RWPE2 (cell line): Measurements from ENCODE around the gene LYSMD4.
"Not testable (repeated sequence)": the region's sequence is repeated elsewhere in the genome, so short reads cannot be mapped to it uniquely, and the experiment has no call there.

Experiments used
- ATAC-seq: fragments of 200-7000 bp; cut with Tn5 transposase; 3 replicates; pipeline ENCODE4 v1.9.1; 2021; ENCODE audit warnings: low read depth
- DNase-seq: peaks from one replicate; pipeline ENCODE4 v3.0.0-alpha.2; 2020; ENCODE audit warnings: low spot score
- H3K27ac ChIP-seq: fragments of 450-650 bp; 2 replicates; pipeline ENCODE4 v1.5.1; 2017; ENCODE audit warnings: mild to moderate bottlenecking; ENCODE audit not compliant: poor library complexity, severe bottlenecking
- H3K27me3 ChIP-seq: fragments of 250-450 bp; sonication (Bioruptor Pico); 2 replicates; pipeline ENCODE4 v1.5.1; 2021; ENCODE audit warnings: mild to moderate bottlenecking, moderate library complexity; ENCODE audit not compliant: insufficient read depth, poor library complexity, severe bottlenecking
- H3K36me3 ChIP-seq: fragments of 250-450 bp; sonication (Bioruptor Pico); 2 replicates; pipeline ENCODE4 v1.5.1; 2020; ENCODE audit warnings: low read depth, mild to moderate bottlenecking, moderate library complexity
- H3K4me1 ChIP-seq: fragments of 250-450 bp; sonication (Bioruptor Pico); 2 replicates; pipeline ENCODE4 v1.5.1; 2021; ENCODE audit warnings: mild to moderate bottlenecking, moderate library complexity; ENCODE audit not compliant: insufficient read depth, poor library complexity, severe bottlenecking
- H3K4me3 ChIP-seq: fragments of 250-450 bp; sonication (Bioruptor Pico); 2 replicates; pipeline ENCODE4 v1.5.1; 2021; ENCODE audit warnings: mild to moderate bottlenecking, moderate library complexity; ENCODE audit not compliant: severe bottlenecking
- H3K9me3 ChIP-seq: fragments of 250-450 bp; sonication (Bioruptor Pico); 2 replicates; pipeline ENCODE4 v1.5.1; 2021; ENCODE audit warnings: mild to moderate bottlenecking, moderate library complexity; ENCODE audit not compliant: severe bottlenecking
- CTCF ChIP-seq: fragments of 450-650 bp; IDR thresholded peaks from one replicate; pipeline ENCODE4 v1.5.1; 2017; ENCODE audit warnings: mild to moderate bottlenecking, moderate library complexity; ENCODE audit not compliant: poor library complexity, severe bottlenecking

Gene LYSMD4

GRCh38 chr15:99733268-99734039 is at the start of gene LYSMD4:
TSS of gene LYSMD4 (minus strand) at chr15:99733437. CDS start at chr15:99731999, 1,438 bp downstream.
- Histone ChIP-seq H3K36me3 (peaks cover 14% of the 10 kb centered on the region), H3K9me3 (no peaks in the 10 kb centered on the region), H3K27ac (peak within 1 kb of the TSS; percentile 11), H3K4me3 (peak within 1 kb of the TSS; percentile 97), H3K4me1 (no peaks in the 10 kb centered on the region), H3K27me3 (no peaks in the 10 kb centered on the region)
- no peak for TF ChIP-seq CTCF
- DNase-seq (peak; percentile 99), ATAC-seq (peak; percentile 97)

GRCh38 chr15:99782029-99782428 is 48.8 kb upstream of the LYSMD4 start:
- not testable (repeated sequence) for H3K9me3 ChIP-seq, H3K4me1 ChIP-seq, DNase-seq, H3K4me3 ChIP-seq, H3K27ac ChIP-seq, H3K36me3 ChIP-seq
- peaks cover 18% of the 10 kb centered on the region for H3K27me3 ChIP-seq
- ATAC-seq, result peak; percentile 60; the same call in 2 of the 3 replicates

DNA sequence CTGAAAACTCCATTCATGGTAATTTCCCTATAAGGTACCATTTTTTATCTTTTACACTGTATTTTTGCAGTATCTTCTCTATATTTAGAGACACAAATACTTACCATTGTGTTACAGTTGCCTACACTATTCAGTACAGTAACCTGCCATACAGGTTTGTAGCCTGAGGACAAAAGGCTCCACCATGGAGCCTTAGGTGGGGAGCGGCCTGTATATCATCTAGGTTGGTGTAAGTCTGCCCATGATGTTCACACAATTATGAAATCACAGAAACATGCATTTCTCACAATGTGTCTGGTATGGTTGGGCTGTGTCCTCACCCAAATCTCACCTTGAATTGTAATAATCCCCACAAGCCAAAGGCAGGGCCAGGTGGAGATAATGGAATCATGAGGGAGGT is 43.9 kb upstream of the LYSMD4 start:
- Histone ChIP-seq H3K4me3 (no peak overlapping the region), H3K36me3 (no peaks in the 10 kb centered on the region), H3K9me3 (no peaks in the 10 kb centered on the region), H3K4me1 (no peaks in the 10 kb centered on the region), H3K27me3 (peaks cover 10% of the 10 kb centered on the region), H3K27ac (no peak overlapping the region)
- DNase-seq (no peak), ATAC-seq (no peak)
- TF ChIP-seq CTCF, result no peak

- H3K27me3 ChIP-seq, result no peaks in the 10 kb centered on the region
- no peak for TF ChIP-seq CTCF
- DNase-seq (no peak), ATAC-seq (no peak)
- H3K27ac ChIP-seq, result no peak overlapping the region
- H3K4me1 ChIP-seq, result peaks cover 2% of the 10 kb centered on the region
- no peaks in the 10 kb centered on the region for H3K36me3 ChIP-seq
- no peaks in the 10 kb centered on the region for H3K9me3 ChIP-seq
- no peak overlapping the region for H3K4me3 ChIP-seq
Measured at GRCh38 chr15:99764522-99764921, 31.3 kb upstream of the LYSMD4 start.

DNA sequence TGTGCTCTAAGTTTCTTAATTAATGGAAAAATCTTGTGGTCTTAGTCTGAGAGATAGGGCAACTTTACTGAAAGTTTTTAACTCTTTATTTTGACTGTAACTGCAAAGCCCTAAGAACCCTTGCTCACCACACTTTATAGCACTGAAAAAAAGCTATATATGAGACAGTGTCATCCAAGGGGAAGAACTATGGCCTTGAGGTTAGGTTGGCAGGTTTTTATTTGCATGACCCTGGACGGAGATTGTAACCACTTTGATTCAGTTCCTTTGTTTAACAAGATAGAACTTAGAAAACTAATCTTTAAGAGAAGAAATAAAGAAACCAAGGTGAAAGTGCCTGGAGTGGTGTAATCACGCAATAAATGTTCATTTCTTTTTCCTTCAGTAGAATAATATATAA is 30.6 kb upstream of the LYSMD4 start:
- DNase-seq, result no peak
- H3K4me1 ChIP-seq, result peaks cover 2% of the 10 kb centered on the region
- H3K9me3 ChIP-seq, result no peaks in the 10 kb centered on the region
- no peak overlapping the region for H3K4me3 ChIP-seq
- no peak for ATAC-seq
- no peaks in the 10 kb centered on the region for H3K36me3 ChIP-seq
- H3K27me3 ChIP-seq, result no peaks in the 10 kb centered on the region
- no peak overlapping the region for H3K27ac ChIP-seq
- TF ChIP-seq CTCF, result no peak
